Measurements from ENCODE around the gene COL20A1.

Gene COL20A1

GRCh38 chr20:63321148-63321831, 28.3 kb downstream of the COL20A1 start:
- Histone ChIP-seq H2BK12ac (ENCODE audit: low read length in 2 of 2) (no peak overlapping the region), H3K79me1 (replicated peaks; ENCODE audit: low read length, poor library complexity, severe bottlenecking) (no peaks in the 10 kb centered on the region), H2AFZ (ENCODE audit: low read depth, low read length) (no peak overlapping the region), H2BK15ac (ENCODE audit: low read depth, poor library complexity, severe bottlenecking) (no peak overlapping the region), H2BK5ac (ENCODE audit: low read depth, low read length, poor library complexity, severe bottlenecking) (no peak overlapping the region), H3K9ac (ENCODE audit: low read length) (no peak overlapping the region), H3K4me3 (ENCODE audit: insufficient read depth in 1 of 2, low read depth in 1 of 2, low read length in 2 of 2) (no peak overlapping the region), H2AK5ac (ENCODE audit: low read length, severe bottlenecking) (no peak overlapping the region), H3K18ac (ENCODE audit: low read depth in 1 of 2, low read length in 2 of 2) (no peak overlapping the region), H4K8ac (ENCODE audit: low read length) (no peak overlapping the region), H3K4ac (ENCODE audit: low read depth in 1 of 2, low read length in 2 of 2) (no peak overlapping the region), H3K27me3 (ENCODE audit: control insufficient read depth in 1 of 2, insufficient read depth in 1 of 2, low read length in 2 of 2) (peaks cover 21 to 64% of the 10 kb centered on the region in 2 experiments), H3K27ac (ENCODE audit: low read length, poor library complexity, severe bottlenecking) (no peak overlapping the region), H3K36me3 (ENCODE audit: control insufficient read depth in 1 of 2, insufficient read depth in 2 of 2, low read depth in 1 of 2, low read length in 2 of 2) (no peaks in the 10 kb centered on the region), H3K4me1 (ENCODE audit: control insufficient read depth, insufficient read depth, low read depth, low read length) (no peaks in the 10 kb centered on the region), H3K4me2 (ENCODE audit: low read length, poor library complexity, severe bottlenecking) (no peak overlapping the region), H3K23ac (ENCODE audit: low read length in 2 of 2) (no peak overlapping the region), H3K9me3 (ENCODE audit: control insufficient read depth, low read length) (no peaks in the 10 kb centered on the region), H4K91ac (ENCODE audit: low read length) (no peak overlapping the region), H3K14ac (ENCODE audit: low read length in 2 of 2) (no peak overlapping the region), H2BK120ac (ENCODE audit: low read depth, low read length) (no peak overlapping the region)
- WGBS, result 82% methylated on average over 20 of the region's 20 CpGs
- no peak for DNase-seq

DNA sequence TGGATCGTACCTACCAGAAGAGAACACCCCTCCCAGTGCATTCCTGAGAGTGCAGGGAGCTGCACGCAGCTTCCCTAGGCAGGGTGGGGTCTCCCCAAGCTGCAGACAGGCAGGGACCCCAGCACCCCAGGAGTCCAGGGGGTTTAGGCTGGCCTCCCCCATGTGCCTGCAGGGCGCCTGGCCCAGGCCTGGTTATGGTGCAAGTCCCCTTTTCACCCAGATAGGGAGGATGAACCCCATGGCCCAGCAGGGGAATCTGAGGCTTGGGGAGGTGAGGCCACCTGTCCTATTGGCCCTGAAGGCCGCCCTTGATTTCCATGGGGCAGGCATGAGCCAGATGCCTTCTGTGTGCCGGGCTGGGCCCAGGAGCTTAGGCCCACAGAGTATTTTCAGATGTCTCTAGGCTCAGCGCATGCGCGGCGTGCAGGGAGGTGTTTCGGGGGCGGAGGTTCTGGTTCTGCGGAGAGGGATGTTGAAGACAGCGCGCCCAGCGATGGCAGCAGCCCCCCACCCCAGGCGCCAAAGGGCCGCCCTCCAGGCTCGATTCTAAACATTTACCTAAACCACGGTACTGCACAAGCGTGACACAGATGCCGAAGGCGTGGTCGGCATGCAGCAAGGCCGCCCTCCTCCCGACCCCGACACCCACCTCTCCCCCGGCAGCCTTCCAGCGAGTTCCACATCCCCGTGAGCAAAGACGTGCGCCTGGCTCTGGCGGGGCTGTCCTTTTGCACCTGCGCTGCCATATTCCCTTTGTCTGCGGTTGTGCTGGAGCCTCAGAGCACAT, 29.4 kb downstream of the COL20A1 start:
- H3K18ac ChIP-seq (ENCODE audit: low read depth in 1 of 2, low read length in 2 of 2), result no peak overlapping the region
- H3K79me1 ChIP-seq (replicated peaks; ENCODE audit: low read length, poor library complexity, severe bottlenecking), result no peaks in the 10 kb centered on the region
- H3K4me1 ChIP-seq (ENCODE audit: control insufficient read depth, insufficient read depth, low read depth, low read length), result no peaks in the 10 kb centered on the region
- no peak overlapping the region for H3K14ac ChIP-seq (ENCODE audit: low read length in 2 of 2)
- no peaks in the 10 kb centered on the region for H3K36me3 ChIP-seq (ENCODE audit: control insufficient read depth in 1 of 2, insufficient read depth in 2 of 2, low read depth in 1 of 2, low read length in 2 of 2)
- no peak overlapping the region for H2AK5ac ChIP-seq (ENCODE audit: low read length, severe bottlenecking)
- H3K9me3 ChIP-seq (ENCODE audit: control insufficient read depth, low read length), result no peaks in the 10 kb centered on the region
- H3K4me3 ChIP-seq (ENCODE audit: insufficient read depth in 1 of 2, low read depth in 1 of 2, low read length in 2 of 2), result no peak overlapping the region
- no peak overlapping the region for H2BK12ac ChIP-seq (ENCODE audit: low read length in 2 of 2)
- H3K27ac ChIP-seq (ENCODE audit: low read length, poor library complexity, severe bottlenecking), result no peak overlapping the region
- H3K4ac ChIP-seq (ENCODE audit: low read depth in 1 of 2, low read length in 2 of 2), result no peak overlapping the region
- H3K9ac ChIP-seq (ENCODE audit: low read length), result no peak overlapping the region
- H2AFZ ChIP-seq (ENCODE audit: low read depth, low read length), result no peak overlapping the region
- no peak overlapping the region for H2BK120ac ChIP-seq (ENCODE audit: low read depth, low read length)
- no peak overlapping the region for H2BK5ac ChIP-seq (ENCODE audit: low read depth, low read length, poor library complexity, severe bottlenecking)
- H3K27me3 ChIP-seq (ENCODE audit: control insufficient read depth in 1 of 2, insufficient read depth in 1 of 2, low read length in 2 of 2), result peaks cover 21 to 58% of the 10 kb centered on the region in 2 experiments
- WGBS, result 87% methylated on average over 34 of the region's 34 CpGs
- no peak overlapping the region for H3K23ac ChIP-seq (ENCODE audit: low read length in 2 of 2)
- no peak overlapping the region for H3K4me2 ChIP-seq (ENCODE audit: low read length, poor library complexity, severe bottlenecking)
- no peak overlapping the region for H4K91ac ChIP-seq (ENCODE audit: low read length)
- no peak for DNase-seq
- H4K8ac ChIP-seq (ENCODE audit: low read length), result no peak overlapping the region
- no peak overlapping the region for H2BK15ac ChIP-seq (ENCODE audit: low read depth, poor library complexity, severe bottlenecking)

DNA sequence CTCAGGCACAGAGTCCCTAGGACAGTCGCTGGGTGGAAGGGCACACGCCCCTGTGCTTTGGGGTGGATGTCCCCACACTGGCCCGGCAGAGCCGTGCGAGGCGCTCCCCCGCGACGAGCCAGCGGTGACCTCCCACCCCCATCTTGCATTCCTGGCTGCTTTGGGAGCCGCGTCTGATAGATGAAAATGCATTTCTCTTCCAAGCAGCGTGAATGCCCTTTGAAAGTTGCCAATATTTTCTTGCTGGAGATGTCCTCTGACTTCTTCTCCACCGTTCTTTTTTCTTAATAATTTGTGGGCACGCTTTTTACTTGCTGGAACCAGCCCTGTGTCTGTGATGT, 29.9 kb downstream of the COL20A1 start:
- no peak overlapping the region for H2BK5ac ChIP-seq (ENCODE audit: low read depth, low read length, poor library complexity, severe bottlenecking)
- no peak for DNase-seq
- no peak overlapping the region for H3K23ac ChIP-seq (ENCODE audit: low read length in 2 of 2)
- no peak overlapping the region for H2BK12ac ChIP-seq (ENCODE audit: low read length in 2 of 2)
- no peak overlapping the region for H3K4ac ChIP-seq (ENCODE audit: low read depth in 1 of 2, low read length in 2 of 2)
- H3K18ac ChIP-seq (ENCODE audit: low read depth in 1 of 2, low read length in 2 of 2), result no peak overlapping the region
- no peak overlapping the region for H3K4me3 ChIP-seq (ENCODE audit: insufficient read depth in 1 of 2, low read depth in 1 of 2, low read length in 2 of 2)
- no peak overlapping the region for H2BK120ac ChIP-seq (ENCODE audit: low read depth, low read length)
- no peak overlapping the region for H3K27ac ChIP-seq (ENCODE audit: low read length, poor library complexity, severe bottlenecking)
- H3K9ac ChIP-seq (ENCODE audit: low read length), result no peak overlapping the region
- H3K4me2 ChIP-seq (ENCODE audit: low read length, poor library complexity, severe bottlenecking), result no peak overlapping the region
- no peaks in the 10 kb centered on the region for H3K36me3 ChIP-seq (ENCODE audit: control insufficient read depth in 1 of 2, insufficient read depth in 2 of 2, low read depth in 1 of 2, low read length in 2 of 2)
- no peak overlapping the region for H2AK5ac ChIP-seq (ENCODE audit: low read length, severe bottlenecking)
- H3K79me1 ChIP-seq (replicated peaks; ENCODE audit: low read length, poor library complexity, severe bottlenecking), result no peaks in the 10 kb centered on the region
- H2AFZ ChIP-seq (ENCODE audit: low read depth, low read length), result no peak overlapping the region
- no peaks in the 10 kb centered on the region for H3K9me3 ChIP-seq (ENCODE audit: control insufficient read depth, low read length)
- 70% methylated on average over 15 of the region's 15 CpGs for WGBS
- H3K14ac ChIP-seq (ENCODE audit: low read length in 2 of 2), result no peak overlapping the region
- H4K91ac ChIP-seq (ENCODE audit: low read length), result no peak overlapping the region
- H3K27me3 ChIP-seq (ENCODE audit: control insufficient read depth in 1 of 2, insufficient read depth in 1 of 2, low read length in 2 of 2), result peaks cover 21 to 61% of the 10 kb centered on the region in 2 experiments
- H4K8ac ChIP-seq (ENCODE audit: low read length), result no peak overlapping the region
- no peaks in the 10 kb centered on the region for H3K4me1 ChIP-seq (ENCODE audit: control insufficient read depth, insufficient read depth, low read depth, low read length)
- no peak overlapping the region for H2BK15ac ChIP-seq (ENCODE audit: low read depth, poor library complexity, severe bottlenecking)

DNA sequence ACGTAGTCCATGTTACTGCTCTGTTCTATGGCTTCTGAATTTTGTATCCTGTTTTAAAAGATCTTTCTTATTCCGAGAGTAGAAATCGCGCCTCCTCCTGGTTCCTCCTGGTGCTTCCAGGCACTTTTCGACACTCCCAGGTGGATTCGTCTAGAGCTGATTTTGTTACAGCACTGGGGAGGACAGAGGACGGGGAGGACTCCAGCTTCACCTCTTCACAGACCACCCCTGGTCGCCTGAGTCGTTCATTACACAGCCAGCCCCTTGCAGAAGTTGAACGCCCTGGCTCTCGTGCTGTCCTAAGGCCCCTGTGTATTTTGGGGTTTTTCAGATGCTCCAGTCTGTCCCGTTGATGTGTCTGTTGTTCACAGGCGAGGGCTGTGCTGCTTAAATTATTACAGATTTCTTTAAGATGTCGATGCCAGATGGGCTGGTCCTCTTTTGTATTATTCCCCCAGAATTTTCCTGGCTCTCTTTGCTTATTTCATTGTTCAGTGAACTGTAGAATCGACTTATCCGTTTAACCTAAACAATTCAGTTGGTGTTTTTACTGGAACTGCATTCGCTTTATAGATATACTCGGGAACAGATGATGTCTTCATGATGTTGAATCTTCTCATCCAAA, 30.5 kb downstream of the COL20A1 start:
- no peak for DNase-seq

More for the DNA sequence above, 30.5 kb downstream of the COL20A1 start:
- Histone ChIP-seq H3K9ac (ENCODE audit: low read length) (no peak overlapping the region), H3K27ac (ENCODE audit: low read length, poor library complexity, severe bottlenecking) (no peak overlapping the region), H2AK5ac (ENCODE audit: low read length, severe bottlenecking) (no peak overlapping the region), H3K79me1 (replicated peaks; ENCODE audit: low read length, poor library complexity, severe bottlenecking) (no peaks in the 10 kb centered on the region), H3K4ac (ENCODE audit: low read depth in 1 of 2, low read length in 2 of 2) (no peak overlapping the region), H4K91ac (ENCODE audit: low read length) (no peak overlapping the region), H2BK120ac (ENCODE audit: low read depth, low read length) (no peak overlapping the region), H3K4me1 (ENCODE audit: control insufficient read depth, insufficient read depth, low read depth, low read length) (no peaks in the 10 kb centered on the region), H4K8ac (ENCODE audit: low read length) (no peak overlapping the region), H3K18ac (ENCODE audit: low read depth in 1 of 2, low read length in 2 of 2) (no peak overlapping the region), H2AFZ (ENCODE audit: low read depth, low read length) (no peak overlapping the region), H3K4me3 (ENCODE audit: insufficient read depth in 1 of 2, low read depth in 1 of 2, low read length in 2 of 2) (no peak overlapping the region), H2BK5ac (ENCODE audit: low read depth, low read length, poor library complexity, severe bottlenecking) (no peak overlapping the region), H3K23ac (ENCODE audit: low read length in 2 of 2) (no peak overlapping the region), H3K9me3 (ENCODE audit: control insufficient read depth, low read length) (no peaks in the 10 kb centered on the region), H3K36me3 (ENCODE audit: control insufficient read depth in 1 of 2, insufficient read depth in 2 of 2, low read depth in 1 of 2, low read length in 2 of 2) (no peaks in the 10 kb centered on the region), H2BK12ac (ENCODE audit: low read length in 2 of 2) (no peak overlapping the region), H3K14ac (ENCODE audit: low read length in 2 of 2) (no peak overlapping the region), H3K4me2 (ENCODE audit: low read length, poor library complexity, severe bottlenecking) (no peak overlapping the region), H2BK15ac (ENCODE audit: low read depth, poor library complexity, severe bottlenecking) (no peak overlapping the region), H3K27me3 (ENCODE audit: control insufficient read depth in 1 of 2, insufficient read depth in 1 of 2, low read length in 2 of 2) (peaks cover 21 to 66% of the 10 kb centered on the region in 2 experiments)
- WGBS, result 74% methylated on average over 18 of the region's 18 CpGs

Measured in mesenchymal stem cell (in vitro differentiated cells and primary cell).